ENCODE data around the gene DUSP10.

DUSP10 gene

GRCh38 chr1:221740369-221740992, 1.4 kb downstream of the DUSP10 start:
- no peaks in the 10 kb centered on the region for H4K20me1 ChIP-seq (ENCODE audit: low read depth, low read length)
- H2AFZ ChIP-seq (ENCODE audit: low read depth, low read length, severe bottlenecking): no peak overlapping the region
- no peaks in the 10 kb centered on the region for H3K79me2 ChIP-seq (ENCODE audit: insufficient read depth, low read length)
- no peaks in the 10 kb centered on the region for H3F3A ChIP-seq (ENCODE audit: insufficient read depth)
- peak overlapping the region; percentile 78 for H3K4me2 ChIP-seq (ENCODE audit: low read depth, low read length, poor library complexity, severe bottlenecking)
- H3K4me3 ChIP-seq (ENCODE audit: insufficient read depth, low read length, poor library complexity, severe bottlenecking): peak overlapping the region; percentile 93
- 0 out of 2 replicates have a peak, but pooled peaks cover 3% of the 10 kb centered on the region for H3K36me3 ChIP-seq (ENCODE audit: low read length)
- H3K9me2 ChIP-seq (replicated peaks; ENCODE audit: insufficient read depth, low read length): no peaks in the 10 kb centered on the region
- peak overlapping the region; percentile 63; the same call in 1 of the 2 replicates for H3K9ac ChIP-seq (ENCODE audit: low read length)
- H3K27me3 ChIP-seq (ENCODE audit: low read length): no peaks in the 10 kb centered on the region
- no peak overlapping the region for H3K27ac ChIP-seq (ENCODE audit: low read depth, low read length)
- TF ChIP-seq CTCF (IDR thresholded peaks at IDR 0.05; ENCODE audit: insufficient read depth, low read length, poor library complexity, severe bottlenecking): no peak
- no peak for TF ChIP-seq EZH2phosphoT487 (conservative IDR thresholded peaks at IDR 0.05; ENCODE audit: low read length)
- no peaks in the 10 kb centered on the region for H3K9me3 ChIP-seq (ENCODE audit: insufficient read depth, low read length)

- Histone ChIP-seq H3K79me2 (ENCODE audit: insufficient read depth, low read length) (no peaks in the 10 kb centered on the region), H3K36me3 (ENCODE audit: low read length) (0 out of 2 replicates have a peak, but pooled peaks cover 3% of the 10 kb centered on the region), H3K27me3 (ENCODE audit: low read length) (no peaks in the 10 kb centered on the region), H3K9me2 (replicated peaks; ENCODE audit: insufficient read depth, low read length) (no peaks in the 10 kb centered on the region), H3K9me3 (ENCODE audit: insufficient read depth, low read length) (no peaks in the 10 kb centered on the region), H3K9ac (ENCODE audit: low read length) (no peak overlapping the region), H3F3A (ENCODE audit: insufficient read depth) (no peaks in the 10 kb centered on the region), H4K20me1 (ENCODE audit: low read depth, low read length) (no peaks in the 10 kb centered on the region), H3K4me3 (ENCODE audit: insufficient read depth, low read length, poor library complexity, severe bottlenecking) (no peak overlapping the region), H3K4me2 (ENCODE audit: low read depth, low read length, poor library complexity, severe bottlenecking) (no peak overlapping the region), H2AFZ (ENCODE audit: low read depth, low read length, severe bottlenecking) (no peak overlapping the region), H3K27ac (ENCODE audit: low read depth, low read length) (no peak overlapping the region)
- TF ChIP-seq EZH2phosphoT487 (conservative IDR thresholded peaks at IDR 0.05; ENCODE audit: low read length): no peak
- no peak for TF ChIP-seq CTCF (IDR thresholded peaks at IDR 0.05; ENCODE audit: insufficient read depth, low read length, poor library complexity, severe bottlenecking)
These were observed 2.2 kb downstream of the DUSP10 start for GRCh38 chr1:221739677-221740025.

- H3K4me2 ChIP-seq (ENCODE audit: low read depth, low read length, poor library complexity, severe bottlenecking): no peak overlapping the region
- H3K79me2 ChIP-seq (ENCODE audit: insufficient read depth, low read length): no peaks in the 10 kb centered on the region
- TF ChIP-seq CTCF (IDR thresholded peaks at IDR 0.05; ENCODE audit: insufficient read depth, low read length, poor library complexity, severe bottlenecking) (no peak), EZH2phosphoT487 (conservative IDR thresholded peaks at IDR 0.05; ENCODE audit: low read length) (no peak)
These were observed 2.7 kb downstream of the DUSP10 start for GRCh38 chr1:221739018-221739676.

More at GRCh38 chr1:221739018-221739676, 2.7 kb downstream of the DUSP10 start:
- no peaks in the 10 kb centered on the region for H3K9me2 ChIP-seq (replicated peaks; ENCODE audit: insufficient read depth, low read length)
- 0 out of 2 replicates have a peak, but pooled peaks cover 3% of the 10 kb centered on the region for H3K36me3 ChIP-seq (ENCODE audit: low read length)
- H3K4me3 ChIP-seq (ENCODE audit: insufficient read depth, low read length, poor library complexity, severe bottlenecking): no peak overlapping the region
- no peak overlapping the region for H3K27ac ChIP-seq (ENCODE audit: low read depth, low read length)
- no peaks in the 10 kb centered on the region for H3K27me3 ChIP-seq (ENCODE audit: low read length)
- no peak overlapping the region for H3K9ac ChIP-seq (ENCODE audit: low read length)
- no peaks in the 10 kb centered on the region for H3F3A ChIP-seq (ENCODE audit: insufficient read depth)
- no peaks in the 10 kb centered on the region for H4K20me1 ChIP-seq (ENCODE audit: low read depth, low read length)
- H2AFZ ChIP-seq (ENCODE audit: low read depth, low read length, severe bottlenecking): no peak overlapping the region
- H3K9me3 ChIP-seq (ENCODE audit: insufficient read depth, low read length): no peaks in the 10 kb centered on the region
